ENCODE results near the gene IDH3A.
"Not testable (repeated sequence)": the region's sequence is repeated elsewhere in the genome, so short reads cannot be mapped to it uniquely, and the experiment has no call there.

The IDH3A gene

DNA sequence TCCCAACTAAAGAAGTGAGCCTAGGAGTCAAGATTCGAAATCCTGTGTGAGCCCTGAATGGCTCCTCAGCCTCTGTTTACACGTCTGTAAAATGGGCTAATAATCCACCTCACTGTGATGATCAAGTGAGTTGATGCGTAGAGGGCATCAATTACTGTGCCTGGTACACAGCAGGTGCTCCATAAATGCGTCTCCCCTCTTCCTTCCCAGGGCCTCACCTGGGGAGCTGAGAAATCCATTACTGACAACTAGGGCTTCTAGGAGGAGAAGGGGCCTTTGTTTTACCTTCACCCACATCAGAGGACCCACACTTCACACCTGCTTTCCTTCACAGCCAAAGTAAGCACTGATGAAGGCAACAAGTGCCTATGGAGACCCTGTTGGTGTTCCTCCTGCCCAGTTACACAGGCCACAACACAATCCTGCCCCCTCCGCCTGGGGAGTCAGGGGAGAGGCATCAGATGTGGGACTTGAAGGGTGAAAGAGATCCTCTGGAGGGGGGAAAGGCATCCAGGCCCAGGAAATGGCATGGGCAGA is 19.3 kb upstream of the IDH3A start:
- DNase-seq: no peak

DNA sequence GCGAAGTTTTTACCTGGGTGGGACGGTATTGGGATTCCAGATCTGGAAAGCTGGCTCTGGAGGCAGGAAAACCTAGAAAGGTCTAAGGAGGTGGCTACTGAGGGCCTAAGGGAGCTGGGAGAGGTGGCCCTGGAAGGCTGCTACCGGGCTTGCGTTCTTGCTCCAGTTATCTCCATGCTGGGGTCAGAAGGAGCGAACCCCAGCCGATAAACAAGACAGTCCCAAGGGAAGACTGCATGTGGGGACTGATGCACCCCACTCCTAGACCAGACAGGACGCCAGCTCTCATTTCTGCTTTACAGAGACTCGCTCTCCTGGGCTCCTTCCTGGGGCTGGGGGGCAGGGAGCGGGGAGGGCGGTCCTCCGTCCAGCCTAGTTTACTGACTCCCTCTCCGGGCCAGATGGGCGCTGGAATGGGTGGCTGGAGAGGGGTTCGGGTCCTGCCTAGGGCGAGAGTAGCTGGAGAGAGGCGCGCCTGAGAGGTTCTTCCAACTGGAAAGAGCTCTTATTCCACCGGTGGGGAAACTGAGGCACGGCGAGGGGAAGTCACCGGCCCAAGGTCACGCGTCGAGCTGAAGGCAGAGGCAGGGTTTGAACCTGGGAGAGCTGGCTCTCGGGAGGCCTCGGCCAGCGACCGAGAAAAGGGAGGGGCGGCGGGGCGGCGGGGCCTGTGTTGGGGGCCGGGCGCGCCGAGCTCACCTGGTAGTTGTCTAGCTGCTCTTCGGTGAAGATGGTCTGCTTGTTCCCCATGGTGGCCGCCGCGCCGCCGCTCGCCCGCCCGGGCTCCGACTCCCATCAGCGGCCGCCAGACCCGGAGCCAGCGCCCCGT is 18.5 kb upstream of the IDH3A start:
- no peak for DNase-seq

DNA sequence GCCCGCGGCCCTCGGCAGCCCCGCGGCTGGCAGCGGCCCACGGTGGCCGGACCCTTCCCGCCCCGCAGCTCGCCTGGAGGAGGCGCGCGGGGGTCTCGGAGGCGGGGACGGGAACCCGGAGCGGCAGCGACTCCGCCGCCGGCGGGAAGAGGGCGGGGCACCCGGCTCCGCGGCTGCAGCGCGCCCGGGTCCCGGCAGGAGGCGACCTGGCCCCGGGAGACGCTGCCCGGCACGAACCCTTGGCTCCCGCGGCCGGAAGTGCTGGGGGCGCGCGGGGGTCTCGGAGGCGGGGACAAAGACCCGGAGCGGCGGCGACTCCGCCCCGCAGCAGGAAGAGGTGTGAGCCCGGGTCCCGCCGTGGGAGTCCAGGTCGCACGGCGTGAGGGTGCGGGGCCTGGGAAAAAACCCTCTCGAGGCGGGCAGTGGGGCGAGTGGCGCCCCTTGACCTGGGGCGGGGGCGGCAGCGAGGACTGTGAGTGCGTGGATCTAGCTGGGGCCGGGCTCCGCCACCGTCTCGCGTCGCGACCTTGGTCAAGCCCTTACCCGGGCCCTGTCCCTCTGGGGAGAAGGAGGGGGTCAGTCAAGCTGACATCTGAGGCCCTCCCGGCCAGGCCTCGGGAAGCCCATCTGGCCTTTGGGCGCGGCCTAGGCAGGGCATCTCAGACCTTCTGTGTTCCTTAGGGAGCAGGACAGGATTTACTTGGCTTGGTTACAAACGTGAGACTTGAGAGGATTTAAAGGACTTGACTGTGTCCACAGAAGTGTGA is 17.7 kb upstream of the IDH3A start, which contains the start of gene CIB2:
Gene CIB2, minus strand, starts transcription at position 151 of the 767 bp plus-strand sequence. CDS start 230 bp downstream, outside the sequence.
- peak; percentile 61 for DNase-seq

DNA sequence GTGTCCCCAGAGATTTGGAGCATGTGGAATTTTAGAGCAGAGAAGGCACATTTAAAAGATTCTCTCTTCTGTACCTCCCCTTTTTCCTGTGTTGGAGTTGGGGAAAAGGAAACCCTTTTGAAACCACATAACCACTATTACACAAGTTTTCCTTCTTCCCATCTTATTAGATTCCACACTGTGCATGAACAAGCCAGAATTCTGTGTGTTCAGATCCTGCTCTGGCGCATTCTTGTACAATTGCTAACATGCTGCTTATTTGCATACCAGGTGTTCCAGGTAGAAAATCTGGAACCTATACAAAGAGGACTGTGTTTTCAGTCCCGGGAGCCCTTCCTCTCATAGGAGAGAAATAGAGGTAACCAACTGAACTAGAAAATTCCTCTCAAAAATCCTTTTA is 15.4 kb upstream of the IDH3A start:
- no peak for DNase-seq

DNA sequence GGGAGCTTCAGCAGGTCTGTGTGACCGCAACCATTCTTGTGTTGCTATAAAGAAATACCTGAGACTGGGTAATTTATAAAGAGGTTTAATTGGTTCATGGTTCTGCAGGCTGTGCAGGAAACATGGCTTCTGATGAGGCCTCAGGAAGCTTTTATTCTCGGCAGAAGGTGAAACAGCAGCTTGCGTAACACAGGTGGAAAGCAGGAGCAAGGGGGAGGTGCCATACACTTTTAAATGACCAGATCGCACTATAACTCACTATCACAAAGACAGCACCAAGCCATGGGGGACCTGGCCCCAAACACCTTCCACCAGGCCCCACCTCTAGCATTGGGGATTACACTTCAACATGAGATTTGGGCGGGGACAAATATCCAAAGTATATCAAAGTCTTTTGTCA is 9.6 kb upstream of the IDH3A start:
- DNase-seq: no peak

DNA sequence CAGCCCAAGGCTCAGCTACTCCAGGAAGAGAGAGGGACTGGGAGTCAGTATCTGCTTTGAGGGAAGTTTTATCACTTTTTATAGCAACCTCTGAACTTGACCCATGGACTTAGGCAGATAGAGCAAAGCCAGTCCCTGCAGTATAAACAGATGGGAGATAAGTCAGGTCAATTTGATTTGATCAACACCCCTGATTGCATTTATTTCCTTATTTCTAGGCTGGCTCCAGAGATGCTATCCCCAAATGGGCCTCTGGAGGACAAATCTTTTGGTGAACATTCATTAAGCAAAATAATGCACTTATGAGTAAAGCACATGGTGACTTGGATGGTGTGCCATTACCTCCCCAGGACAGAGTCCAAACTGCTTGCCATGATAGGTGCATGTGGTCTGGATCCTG is 8.9 kb upstream of the IDH3A start:
- no peak for DNase-seq

DNA sequence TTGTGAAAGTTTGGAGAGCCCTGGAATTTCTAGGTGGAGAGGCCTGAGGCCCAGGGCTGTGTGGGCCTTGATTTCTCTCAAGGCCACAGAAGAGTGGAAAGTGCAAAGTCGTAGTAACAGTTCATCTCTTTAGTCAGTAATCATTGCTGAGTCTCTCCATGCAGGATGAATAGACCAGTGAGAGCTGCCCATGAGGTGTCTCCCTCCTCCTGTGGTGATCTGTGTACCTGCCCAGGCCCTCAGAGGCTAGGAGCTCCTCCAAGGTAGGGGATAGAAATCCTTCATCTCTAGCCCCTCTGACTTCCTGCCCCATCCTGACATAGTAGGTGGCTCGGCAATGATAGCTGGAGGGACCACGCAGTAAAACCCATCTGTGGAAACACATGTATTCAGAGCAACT is 6.8 kb upstream of the IDH3A start:
- no peak for DNase-seq

DNA sequence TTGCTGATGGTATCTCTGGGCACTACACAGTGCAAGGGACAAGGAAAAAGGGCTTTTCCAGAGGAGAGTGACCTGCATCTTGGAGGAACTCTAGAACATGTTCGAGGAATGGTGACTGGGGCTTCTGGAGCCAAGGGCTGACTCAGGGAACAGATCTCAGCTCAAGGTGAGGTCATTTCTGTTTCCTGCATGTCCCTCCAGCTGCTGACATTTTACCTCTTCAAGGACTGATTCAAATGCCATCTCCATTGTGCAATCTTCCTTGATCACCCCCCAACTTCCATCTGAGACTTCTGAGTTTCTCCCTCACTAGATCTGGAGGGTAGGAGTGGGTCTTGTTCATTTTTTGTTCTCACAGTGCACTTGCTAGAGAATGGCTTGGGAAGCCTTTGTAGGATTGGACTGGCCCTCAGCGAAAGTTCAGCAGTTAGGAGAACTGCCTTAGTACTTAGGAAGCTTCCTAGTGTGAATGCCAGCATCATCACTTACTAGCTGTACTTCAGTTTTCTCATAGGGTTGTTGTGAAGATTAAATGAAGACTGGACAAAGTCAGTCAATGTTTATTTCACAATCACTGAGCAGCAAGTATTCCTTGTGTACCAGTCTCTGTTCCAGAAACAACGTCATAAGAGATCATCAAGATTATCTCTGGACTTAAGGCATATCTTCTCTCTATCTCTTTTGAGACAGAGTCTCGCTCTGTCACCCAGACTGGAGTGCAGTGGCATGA is 2.6 kb upstream of the IDH3A start:
- no peak for DNase-seq

DNA sequence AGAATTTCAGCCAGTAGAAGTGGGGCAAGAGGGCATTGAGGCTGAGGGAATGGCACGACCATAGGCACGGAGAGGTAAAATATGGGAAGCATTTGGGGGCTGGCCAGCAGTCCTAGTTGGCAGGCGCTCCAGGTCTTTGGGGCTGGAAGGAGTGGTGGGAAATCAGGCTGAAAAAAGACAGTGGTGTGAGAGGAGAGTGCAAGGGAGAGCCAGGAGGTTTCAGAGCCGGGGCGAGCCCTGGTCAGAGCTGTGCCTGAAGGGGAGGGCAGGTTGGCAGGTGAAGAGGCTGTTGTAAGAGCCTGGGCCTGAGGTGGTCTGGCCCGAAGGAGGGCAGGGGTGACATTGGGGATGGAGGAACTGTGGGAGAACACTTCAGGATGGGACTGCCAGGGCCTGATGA is 1.6 kb upstream of the IDH3A start:
- no peak for DNase-seq

DNA sequence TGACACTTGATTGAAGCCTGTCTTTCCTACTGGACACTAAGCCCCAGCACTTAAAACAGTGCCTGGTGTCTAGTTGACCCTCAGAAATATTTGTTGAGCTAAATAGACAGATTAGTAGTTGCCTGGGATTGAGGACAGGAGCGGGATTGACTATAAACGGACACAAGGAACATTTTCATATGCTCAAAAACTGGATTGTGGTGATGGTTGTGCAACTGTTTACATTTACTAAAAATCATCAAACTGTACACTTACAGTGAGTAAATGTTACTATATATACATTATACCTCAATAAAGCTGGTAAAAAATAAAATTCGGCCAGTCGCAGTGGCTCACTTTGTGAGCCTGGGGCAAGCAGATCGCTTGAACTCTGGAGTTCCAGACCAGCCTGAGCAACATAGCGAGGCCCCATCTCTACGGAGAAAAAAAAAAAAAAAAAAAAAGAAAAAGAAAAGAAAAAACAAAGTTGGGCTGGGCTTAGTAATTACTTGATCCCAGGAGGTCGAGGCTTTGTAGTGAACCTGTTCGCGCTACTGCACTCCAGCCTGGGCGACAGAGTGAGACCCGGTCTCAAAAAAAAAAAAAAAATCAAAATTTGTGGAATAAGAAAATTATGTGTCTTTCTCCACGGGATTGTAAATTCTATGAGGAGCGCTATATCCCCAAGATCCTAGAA is 632 bp upstream of the IDH3A start:
- DNase-seq: no peak

DNA sequence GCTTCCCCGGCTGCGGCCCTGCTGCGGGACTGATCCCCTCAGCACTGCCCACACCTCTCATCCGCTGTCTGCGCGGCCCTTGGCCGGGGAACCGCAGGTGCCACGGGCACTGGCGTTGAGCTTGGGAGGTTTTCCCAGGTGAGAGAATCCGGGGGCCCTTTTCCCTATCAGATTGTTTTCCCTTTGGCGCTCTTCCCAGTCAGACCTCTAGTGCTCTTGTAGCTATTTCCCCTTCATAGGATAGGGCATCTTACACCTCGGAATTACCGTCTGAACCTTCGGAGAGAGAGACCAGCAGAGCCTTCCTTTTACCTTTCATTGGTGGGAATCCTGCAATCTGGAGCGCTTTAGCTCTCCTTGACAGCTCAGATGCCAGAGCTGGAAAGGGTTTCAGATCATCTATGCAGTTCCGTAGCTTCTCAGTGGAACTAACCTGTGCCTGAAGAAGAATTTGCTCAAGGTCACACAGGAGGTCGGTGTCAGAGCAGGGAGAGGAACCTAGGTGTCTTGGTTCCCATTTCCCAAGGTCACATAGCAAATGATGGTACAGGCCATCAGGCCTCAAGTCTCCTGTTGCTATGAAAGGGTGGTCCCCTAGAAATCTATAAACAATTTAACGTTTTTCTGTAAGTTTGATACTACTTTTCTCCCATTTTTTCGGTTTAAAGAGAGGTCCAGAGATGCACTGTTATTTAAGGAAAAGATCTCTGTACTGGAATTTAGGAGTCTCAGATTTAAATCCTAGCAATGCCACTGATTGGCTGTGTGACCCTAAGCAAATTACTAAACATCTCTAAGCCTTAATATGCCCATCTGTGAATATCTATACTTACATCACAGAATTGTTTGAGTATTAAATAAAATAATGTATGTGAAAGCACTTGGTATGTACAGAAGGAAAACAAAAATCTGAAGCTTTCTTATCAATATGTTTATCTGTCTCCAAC is 916 bp downstream of the IDH3A start:
- DNase-seq: no peak

DNA sequence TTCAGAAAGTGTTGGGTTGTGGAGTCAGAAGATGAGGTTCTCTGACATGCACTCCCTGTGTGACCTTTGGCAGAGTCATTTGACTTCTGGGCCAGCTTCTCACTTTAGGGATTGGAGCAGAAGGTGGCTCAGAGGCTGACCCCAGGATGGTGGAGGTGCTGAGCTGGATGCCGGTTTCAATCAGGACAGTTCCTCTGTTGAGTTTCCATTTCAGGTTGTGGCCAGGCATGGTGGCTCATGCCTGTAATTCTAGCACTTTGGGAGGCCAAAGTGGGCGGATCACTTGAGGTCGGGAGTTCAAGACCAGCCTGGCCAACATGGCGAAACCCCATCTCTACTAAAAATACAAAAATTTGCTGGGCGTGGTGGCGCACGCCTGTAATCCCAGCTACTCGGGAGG is 1.9 kb downstream of the IDH3A start:
- DNase-seq: not testable (repeated sequence)

DNA sequence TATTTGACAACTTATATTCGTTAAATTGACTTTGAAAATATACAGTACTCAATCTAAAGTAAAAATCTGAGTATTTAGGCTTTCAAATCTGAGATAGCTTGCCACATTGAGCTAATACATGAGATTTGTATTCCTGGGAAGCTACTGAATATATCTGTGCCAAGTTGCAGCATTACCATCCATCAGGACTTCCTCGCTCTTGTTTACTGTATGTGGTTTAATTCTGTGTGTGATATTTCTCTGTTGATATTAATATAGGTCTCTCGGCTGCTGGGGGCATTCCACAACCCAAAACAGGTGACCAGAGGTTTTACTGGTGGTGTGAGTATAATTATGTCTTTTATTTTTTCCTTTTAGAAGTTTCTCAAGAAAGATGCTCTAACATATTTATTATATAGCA is 5.8 kb downstream of the IDH3A start:
- no peak for DNase-seq

DNA sequence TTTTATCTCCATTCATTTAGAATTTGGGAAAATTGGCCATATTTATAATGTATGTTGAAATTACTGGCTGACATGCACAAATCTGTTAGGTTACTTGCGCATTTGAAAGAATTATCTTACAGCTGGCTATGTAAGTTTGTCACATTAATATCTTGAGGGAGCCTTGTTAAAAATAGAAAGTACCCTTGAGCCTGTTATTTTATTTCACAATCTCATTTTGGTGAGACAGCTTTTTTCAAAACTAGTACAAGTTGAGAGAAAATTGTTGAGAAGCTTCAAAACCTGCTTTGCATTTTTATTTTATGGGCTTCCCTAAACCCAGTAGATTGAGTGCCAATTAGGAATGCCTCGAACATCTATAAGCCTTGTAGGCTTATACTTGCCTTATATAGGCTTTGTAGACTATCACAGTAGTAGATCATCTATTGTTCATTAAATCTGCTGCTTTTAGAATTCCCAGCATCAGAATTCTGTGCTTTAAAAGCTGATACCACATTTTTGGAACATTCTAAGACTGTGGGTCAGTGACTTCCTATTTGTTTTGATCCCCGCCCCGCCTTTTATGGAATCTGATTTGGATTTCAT is 6.3 kb downstream of the IDH3A start:
- DNase-seq: no peak

DNA sequence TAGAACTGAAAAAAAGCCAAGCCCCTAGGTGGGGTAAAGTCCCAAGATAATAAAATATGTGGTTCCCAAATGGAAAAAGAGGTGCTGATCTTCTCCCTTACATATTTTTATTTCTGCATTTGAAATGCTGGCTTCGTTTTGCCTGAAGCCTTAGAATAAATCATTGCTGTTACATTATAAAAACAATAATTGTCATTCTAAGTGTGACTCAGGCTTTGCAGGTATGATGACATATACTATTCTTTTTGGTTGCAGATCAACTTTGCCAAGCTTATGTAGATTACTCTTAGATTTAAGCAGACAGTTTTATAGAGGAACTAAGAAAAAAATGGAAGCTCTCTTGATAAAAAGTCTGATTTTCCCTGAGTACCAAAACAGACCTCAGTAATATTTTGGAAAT is 7.5 kb downstream of the IDH3A start:
- no peak for DNase-seq

DNA sequence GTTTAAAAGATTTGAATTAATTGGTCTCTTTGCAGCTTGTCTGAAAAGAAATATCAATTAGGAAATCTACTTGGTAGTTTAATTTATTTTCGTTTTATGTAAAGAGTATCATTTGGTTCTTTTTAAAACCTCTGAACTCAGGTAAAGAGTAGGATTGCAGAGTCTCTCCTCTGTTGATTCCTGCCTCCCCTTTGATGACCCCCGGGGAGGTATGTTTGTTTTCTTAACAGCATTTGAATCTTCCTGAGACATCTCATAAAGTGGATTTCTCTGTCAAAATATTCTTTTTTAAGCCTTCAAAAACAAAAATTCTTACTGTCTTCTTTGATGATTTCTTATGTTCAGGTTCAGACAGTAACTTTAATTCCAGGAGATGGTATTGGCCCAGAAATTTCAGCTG is 8.0 kb downstream of the IDH3A start:
- no peak for DNase-seq

DNA sequence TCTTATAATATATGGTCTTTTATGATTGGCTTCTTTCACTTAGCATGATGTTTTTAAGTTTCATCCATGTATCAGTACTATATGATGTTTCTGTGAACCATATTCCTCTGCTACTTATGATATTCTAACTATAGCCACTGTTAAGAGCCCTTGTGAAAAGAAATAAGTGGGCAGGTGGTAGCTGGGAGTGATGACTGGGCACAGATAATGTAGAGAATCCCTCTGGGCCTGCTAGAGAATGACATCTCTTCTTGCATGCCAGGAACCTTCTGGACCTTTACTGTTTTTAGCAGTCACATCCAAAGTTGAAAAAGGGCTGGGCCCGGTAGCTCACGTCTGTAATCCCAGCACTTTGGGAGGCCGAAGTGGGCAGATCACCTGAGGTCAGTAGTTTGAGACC is 10.2 kb downstream of the IDH3A start:
- no peak for DNase-seq

DNA sequence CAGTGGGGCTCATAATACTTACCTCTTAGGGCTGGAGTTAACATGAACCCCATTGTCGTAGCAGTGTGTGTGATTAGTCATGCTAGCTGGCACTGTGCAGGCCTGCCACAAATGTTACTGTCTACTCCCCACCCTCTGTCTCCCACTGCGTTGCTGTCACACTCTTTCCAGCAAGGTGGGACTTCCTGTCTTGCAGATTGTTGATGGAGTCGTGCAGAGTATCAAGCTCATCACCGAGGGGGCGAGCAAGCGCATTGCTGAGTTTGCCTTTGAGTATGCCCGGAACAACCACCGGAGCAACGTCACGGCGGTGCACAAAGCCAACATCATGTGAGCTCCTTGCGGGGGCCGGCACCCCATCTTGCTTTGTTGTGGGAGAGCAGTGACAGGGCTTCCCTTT is 12.9 kb downstream of the IDH3A start:
- DNase-seq: no peak

DNA sequence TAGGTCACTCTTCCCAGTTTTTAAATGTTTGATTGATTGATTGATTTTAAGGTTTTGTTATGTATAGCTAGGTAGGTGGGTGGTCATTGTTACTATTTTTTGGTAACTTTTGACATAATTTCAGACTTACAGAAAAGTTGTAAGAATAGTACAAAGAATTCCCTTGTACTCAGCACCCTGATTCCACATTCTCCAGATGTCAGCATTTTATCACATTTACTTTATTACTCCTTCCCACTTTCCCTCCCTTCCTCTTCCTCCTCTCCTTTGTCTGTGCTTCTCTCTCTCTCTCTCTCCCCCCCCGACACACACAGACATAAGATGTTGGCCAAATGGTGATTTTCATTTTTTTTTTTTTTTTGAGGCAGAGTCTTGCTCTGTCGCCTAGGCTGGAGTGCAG is 14.8 kb downstream of the IDH3A start:
- DNase-seq: no peak

DNA sequence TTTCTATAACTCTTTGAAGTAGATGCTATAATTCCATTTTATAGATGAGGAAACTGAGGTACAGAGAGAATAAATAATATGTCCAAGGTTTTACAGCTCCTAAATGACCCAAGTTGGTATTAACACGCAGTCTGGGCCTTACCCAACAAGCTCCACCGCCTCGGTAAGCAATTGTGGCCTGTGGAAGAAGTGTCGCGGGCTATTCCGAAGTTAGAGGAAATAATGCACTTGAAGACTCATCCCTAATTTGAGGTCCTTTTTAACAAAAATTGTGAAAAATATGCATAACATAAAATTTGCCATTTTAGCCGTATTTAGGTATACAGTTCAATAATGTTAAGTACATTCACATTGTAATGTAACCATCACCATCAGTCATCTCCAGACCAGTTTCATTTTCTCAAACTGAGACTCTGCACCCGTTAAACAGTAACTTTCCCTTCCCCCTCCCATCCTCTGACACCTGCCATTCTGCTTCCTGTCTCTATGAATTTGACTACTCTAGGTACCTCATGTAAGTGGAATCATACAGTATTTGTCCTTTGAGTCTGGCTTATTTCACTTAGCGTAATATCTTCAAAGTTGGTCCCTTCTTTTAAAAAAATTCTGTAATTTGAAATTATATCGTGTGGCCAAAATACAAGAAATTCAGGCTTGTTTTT is 18.2 kb downstream of the IDH3A start:
- no peak for DNase-seq

DNA sequence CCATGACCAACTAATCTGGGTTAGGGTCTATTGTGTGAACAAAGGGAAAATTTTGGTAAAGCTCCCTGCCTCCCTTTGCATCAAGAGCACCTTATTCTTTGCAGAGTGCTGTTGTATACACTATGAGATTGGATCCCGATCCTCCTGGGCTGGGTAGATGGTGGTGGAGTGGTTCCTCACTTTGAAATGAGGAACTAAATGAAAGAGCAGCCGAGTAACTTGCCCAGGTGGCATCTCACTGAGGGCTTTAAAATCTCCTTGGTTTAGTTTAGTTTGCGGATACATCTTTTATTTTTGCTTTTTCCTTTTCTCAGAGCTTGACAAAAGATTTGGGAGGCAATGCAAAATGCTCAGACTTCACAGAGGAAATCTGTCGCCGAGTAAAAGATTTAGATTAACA is 19.4 kb downstream of the IDH3A start:
- DNase-seq: no peak
